ENCODE data around the gene ZNF789.
A peak's percentile ranks its signal among the peaks of the same experiment; 100 is the strongest.

Gene ZNF789

GRCh38 chr7:99478464-99479440 lies 6.1 kb downstream of the ZNF789 start:
- Histone ChIP-seq H3K18ac (ENCODE audit: low read length) (no peak overlapping the region), H3K27me3 (ENCODE audit: insufficient read depth, low read length) (no peaks in the 10 kb centered on the region), H2AK5ac (ENCODE audit: low read length) (no peak overlapping the region), H3K79me1 (ENCODE audit: low read length) (no peaks in the 10 kb centered on the region), H3K4me2 (ENCODE audit: low read length) (no peak overlapping the region), H2BK120ac (ENCODE audit: insufficient read depth, low read length, poor library complexity) (no peak overlapping the region), H4K8ac (ENCODE audit: low read depth, low read length) (no peak overlapping the region), H2BK12ac (ENCODE audit: low read length) (no peak overlapping the region), H3K14ac (ENCODE audit: low read length) (no peak overlapping the region), H3K4me1 (ENCODE audit: control insufficient read depth in 1 of 2, insufficient read depth in 2 of 2, low read length in 2 of 2) (peaks cover 0 to 2% of the 10 kb centered on the region in 2 experiments), H3K23ac (ENCODE audit: low read length) (no peak overlapping the region), H3K4me3 (ENCODE audit: low read depth, low read length) (no peak overlapping the region), H3K4ac (ENCODE audit: low read depth, low read length) (no peak overlapping the region), H4K91ac (ENCODE audit: low read depth, low read length) (no peak overlapping the region), H3K9me3 (ENCODE audit: insufficient read depth, low read depth, low read length) (no peaks in the 10 kb centered on the region), H2BK5ac (ENCODE audit: low read depth, low read length, poor library complexity) (no peak overlapping the region), H4K12ac (ENCODE audit: low read depth, low read length) (no peak overlapping the region), H3K36me3 (ENCODE audit: control insufficient read depth in 1 of 2, insufficient read depth in 2 of 2, low read length in 2 of 2) (peaks cover 16 to 38% of the 10 kb centered on the region in 2 experiments), H3K9ac (ENCODE audit: low read length) (no peak overlapping the region), H3K79me2 (ENCODE audit: control insufficient read depth, insufficient read depth, low read length, poor library complexity) (peaks cover 3% of the 10 kb centered on the region), H2AFZ (ENCODE audit: insufficient read depth, low read length, poor library complexity) (no peak overlapping the region), H3K27ac (ENCODE audit: low read depth, low read length) (no peak overlapping the region)
- WGBS (ENCODE audit: extremely low coverage, insufficient coverage, insufficient read length): no CpG with 5 or more reads among the region's 15 CpGs
- no peak for DNase-seq

GRCh38 chr7:99485094-99485493 lies 12.4 kb downstream of the ZNF789 start:
- DNase-seq: no peak
- H3K79me2 ChIP-seq (ENCODE audit: control insufficient read depth, insufficient read depth, low read length, poor library complexity): no peaks in the 10 kb centered on the region
- no peak overlapping the region for H2BK120ac ChIP-seq (ENCODE audit: insufficient read depth, low read length, poor library complexity)
- no peak overlapping the region for H2AK5ac ChIP-seq (ENCODE audit: low read length)
- no peak overlapping the region for H3K4me3 ChIP-seq (ENCODE audit: low read depth, low read length)
- H4K12ac ChIP-seq (ENCODE audit: low read depth, low read length): no peak overlapping the region
- H3K14ac ChIP-seq (ENCODE audit: low read length): no peak overlapping the region
- no peaks in the 10 kb centered on the region for H3K4me1 ChIP-seq (ENCODE audit: control insufficient read depth in 1 of 2, insufficient read depth in 2 of 2, low read length in 2 of 2)
- no peak overlapping the region for H3K18ac ChIP-seq (ENCODE audit: low read length)
- H4K91ac ChIP-seq (ENCODE audit: low read depth, low read length): no peak overlapping the region
- no peak overlapping the region for H3K27ac ChIP-seq (ENCODE audit: low read depth, low read length)
- no peaks in the 10 kb centered on the region for H3K79me1 ChIP-seq (ENCODE audit: low read length)
- H3K27me3 ChIP-seq (ENCODE audit: insufficient read depth, low read length): no peaks in the 10 kb centered on the region
- WGBS (ENCODE audit: extremely low coverage, insufficient coverage, insufficient read length): no CpG with 5 or more reads among the region's 5 CpGs
- H3K23ac ChIP-seq (ENCODE audit: low read length): no peak overlapping the region
- H3K4ac ChIP-seq (ENCODE audit: low read depth, low read length): no peak overlapping the region
- H3K4me2 ChIP-seq (ENCODE audit: low read length): no peak overlapping the region
- peaks cover 6 to 23% of the 10 kb centered on the region in 2 experiments for H3K36me3 ChIP-seq (ENCODE audit: control insufficient read depth in 1 of 2, insufficient read depth in 2 of 2, low read length in 2 of 2)
- no peak overlapping the region for H4K8ac ChIP-seq (ENCODE audit: low read depth, low read length)
- H2BK12ac ChIP-seq (ENCODE audit: low read length): no peak overlapping the region
- no peak overlapping the region for H2BK5ac ChIP-seq (ENCODE audit: low read depth, low read length, poor library complexity)
- H2AFZ ChIP-seq (ENCODE audit: insufficient read depth, low read length, poor library complexity): no peak overlapping the region
- no peaks in the 10 kb centered on the region for H3K9me3 ChIP-seq (ENCODE audit: insufficient read depth, low read depth, low read length)
- peak overlapping the region; percentile 57 for H3K9ac ChIP-seq (ENCODE audit: low read length)

GRCh38 chr7:99489235-99489634 lies 16.5 kb downstream of the ZNF789 start:
- Histone ChIP-seq H4K91ac (ENCODE audit: low read depth, low read length) (no peak overlapping the region), H3K27me3 (ENCODE audit: insufficient read depth, low read length) (no peaks in the 10 kb centered on the region), H2BK5ac (ENCODE audit: low read depth, low read length, poor library complexity) (no peak overlapping the region), H3K4me2 (ENCODE audit: low read length) (no peak overlapping the region), H2AFZ (ENCODE audit: insufficient read depth, low read length, poor library complexity) (no peak overlapping the region), H3K4me3 (ENCODE audit: low read depth, low read length) (no peak overlapping the region), H3K9me3 (ENCODE audit: insufficient read depth, low read depth, low read length) (peaks cover 5% of the 10 kb centered on the region), H3K14ac (ENCODE audit: low read length) (no peak overlapping the region), H3K27ac (ENCODE audit: low read depth, low read length) (no peak overlapping the region), H4K12ac (ENCODE audit: low read depth, low read length) (no peak overlapping the region), H3K79me1 (ENCODE audit: low read length) (no peaks in the 10 kb centered on the region), H3K23ac (ENCODE audit: low read length) (no peak overlapping the region), H3K18ac (ENCODE audit: low read length) (no peak overlapping the region), H2AK5ac (ENCODE audit: low read length) (no peak overlapping the region), H3K4me1 (ENCODE audit: control insufficient read depth in 1 of 2, insufficient read depth in 2 of 2, low read length in 2 of 2) (no peaks in the 10 kb centered on the region), H3K9ac (ENCODE audit: low read length) (no peak overlapping the region), H3K79me2 (ENCODE audit: control insufficient read depth, insufficient read depth, low read length, poor library complexity) (no peaks in the 10 kb centered on the region), H3K4ac (ENCODE audit: low read depth, low read length) (no peak overlapping the region), H2BK120ac (ENCODE audit: insufficient read depth, low read length, poor library complexity) (no peak overlapping the region), H4K8ac (ENCODE audit: low read depth, low read length) (no peak overlapping the region), H3K36me3 (ENCODE audit: control insufficient read depth in 1 of 2, insufficient read depth in 2 of 2, low read length in 2 of 2) (peaks cover 19 to 22% of the 10 kb centered on the region in 2 experiments), H2BK12ac (ENCODE audit: low read length) (no peak overlapping the region)
- no CpG with 5 or more reads among the region's 4 CpGs for WGBS (ENCODE audit: extremely low coverage, insufficient coverage, insufficient read length)
- DNase-seq: no peak

- no peak overlapping the region for H3K14ac ChIP-seq (ENCODE audit: low read length)
- no peak overlapping the region for H4K8ac ChIP-seq (ENCODE audit: low read depth, low read length)
- peaks cover 23 to 30% of the 10 kb centered on the region in 2 experiments for H3K36me3 ChIP-seq (ENCODE audit: control insufficient read depth in 1 of 2, insufficient read depth in 2 of 2, low read length in 2 of 2)
- no peak overlapping the region for H3K9ac ChIP-seq (ENCODE audit: low read length)
- no peak overlapping the region for H3K4me3 ChIP-seq (ENCODE audit: low read depth, low read length)
- H4K12ac ChIP-seq (ENCODE audit: low read depth, low read length): no peak overlapping the region
- no peak overlapping the region for H3K27ac ChIP-seq (ENCODE audit: low read depth, low read length)
- no peak overlapping the region for H4K91ac ChIP-seq (ENCODE audit: low read depth, low read length)
- no peaks in the 10 kb centered on the region for H3K79me2 ChIP-seq (ENCODE audit: control insufficient read depth, insufficient read depth, low read length, poor library complexity)
- no peak for DNase-seq
- H2BK12ac ChIP-seq (ENCODE audit: low read length): no peak overlapping the region
- no peak overlapping the region for H3K4me2 ChIP-seq (ENCODE audit: low read length)
- H3K18ac ChIP-seq (ENCODE audit: low read length): no peak overlapping the region
- H3K4ac ChIP-seq (ENCODE audit: low read depth, low read length): no peak overlapping the region
- H3K79me1 ChIP-seq (ENCODE audit: low read length): no peaks in the 10 kb centered on the region
- H3K27me3 ChIP-seq (ENCODE audit: insufficient read depth, low read length): no peaks in the 10 kb centered on the region
- H2BK5ac ChIP-seq (ENCODE audit: low read depth, low read length, poor library complexity): no peak overlapping the region
- no peak overlapping the region for H2BK120ac ChIP-seq (ENCODE audit: insufficient read depth, low read length, poor library complexity)
- no CpG with 5 or more reads among the region's 3 CpGs for WGBS (ENCODE audit: extremely low coverage, insufficient coverage, insufficient read length)
- no peak overlapping the region for H2AK5ac ChIP-seq (ENCODE audit: low read length)
- no peak overlapping the region for H2AFZ ChIP-seq (ENCODE audit: insufficient read depth, low read length, poor library complexity)
- no peaks in the 10 kb centered on the region for H3K4me1 ChIP-seq (ENCODE audit: control insufficient read depth in 1 of 2, insufficient read depth in 2 of 2, low read length in 2 of 2)
- no peak overlapping the region for H3K23ac ChIP-seq (ENCODE audit: low read length)
- peaks cover 7% of the 10 kb centered on the region for H3K9me3 ChIP-seq (ENCODE audit: insufficient read depth, low read depth, low read length)
Observed at GRCh38 chr7:99490878-99491277, 18.2 kb downstream of the ZNF789 start.

Data from trophoblast cell (in vitro differentiated cells and primary cell).